BJ (cell line): ENCODE results near the gene NID1. TPM values are rescaled to one million over a fixed set of nuclear protein-coding genes. Genes with fewer than 3 reads are reported as not detected.

ENCODE experiments used
- CTCF ChIA-PET: fragments of 350-600 bp; formaldehyde crosslinking; extraction: SDS; loops from one replicate; lab custom pipeline; 2021; ENCODE audit warnings: antibody characterized with exemption, inconsistent platforms; lab: Yijun Ruan, JAX
- POLR2A ChIA-PET: fragments of 300-600 bp; sonication (Branson Sonifier 250); formaldehyde crosslinking; extraction: SDS; loops from one replicate; lab custom pipeline; 2021; ENCODE audit warnings: antibody characterized with exemption; lab: Charles Lee
- DNase-seq: peaks from one replicate; pipeline ENCODE4 v3.0.0-alpha.2; 2011; ENCODE audit warnings: low read depth
- H3K27me3 ChIP-seq: 2 replicates; pipeline ENCODE4 v1.6.0; 2011; ENCODE audit warnings: low read length; ENCODE audit not compliant: control insufficient read depth, insufficient read depth
- H3K36me3 ChIP-seq: 2 replicates; pipeline ENCODE4 v1.5.1; 2011; ENCODE audit warnings: low read length; ENCODE audit not compliant: control insufficient read depth, insufficient read depth
- H3K4me3 ChIP-seq: 2 replicates; pipeline ENCODE4 v1.5.1; 2011; ENCODE audit warnings: low read depth, mild to moderate bottlenecking, control low read depth, low read length
- CTCF ChIP-seq: IDR thresholded peaks from 2 replicates; pipeline ENCODE4 v1.5.1; 2011; ENCODE audit warnings: low read depth, mild to moderate bottlenecking, control low read depth, inconsistent platforms, low read length, moderate library complexity; ENCODE audit not compliant: insufficient read depth
- polyA plus RNA-seq: library from polyadenylated mRNA; depleted of rRNA; stranded (reverse); fragments of >200 nt; gene quantifications from 2 replicates; pipeline ENCODE4 v1.2.3, GENCODE V29; 2011

The NID1 gene
- polyA plus RNA-seq, 1 experiment = 182 TPM

DNA sequence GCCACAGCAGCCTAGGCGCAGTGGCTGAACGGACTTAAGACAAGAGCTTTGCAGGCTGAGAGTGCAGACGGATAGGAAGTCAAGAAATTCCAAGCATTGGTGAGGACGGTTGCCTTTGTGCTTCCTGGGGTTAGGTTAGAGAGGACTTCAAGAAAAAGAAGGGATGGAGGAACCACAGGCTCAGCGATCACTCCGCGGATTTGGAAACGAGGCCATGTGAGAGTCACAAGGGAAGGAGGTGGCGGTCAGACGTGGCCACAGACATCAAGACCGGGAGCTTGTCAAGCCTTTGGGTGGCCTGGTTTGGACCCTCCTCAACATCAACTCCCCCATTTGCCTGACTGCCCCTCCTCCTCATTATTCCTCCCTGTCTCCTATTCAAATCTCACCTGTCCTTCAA, 62.3 kb downstream of the NID1 start:
- ChIA-PET CTCF (no interaction called here), POLR2A (no interaction called here)
- peaks cover 2% of the 10 kb centered on the region; the same call in 1 of the 2 replicates for H3K36me3 ChIP-seq
- TF ChIP-seq CTCF = no peak
- H3K4me3 ChIP-seq = no peak overlapping the region
- H3K27me3 ChIP-seq = no peaks in the 10 kb centered on the region
- DNase-seq = no peak

DNA sequence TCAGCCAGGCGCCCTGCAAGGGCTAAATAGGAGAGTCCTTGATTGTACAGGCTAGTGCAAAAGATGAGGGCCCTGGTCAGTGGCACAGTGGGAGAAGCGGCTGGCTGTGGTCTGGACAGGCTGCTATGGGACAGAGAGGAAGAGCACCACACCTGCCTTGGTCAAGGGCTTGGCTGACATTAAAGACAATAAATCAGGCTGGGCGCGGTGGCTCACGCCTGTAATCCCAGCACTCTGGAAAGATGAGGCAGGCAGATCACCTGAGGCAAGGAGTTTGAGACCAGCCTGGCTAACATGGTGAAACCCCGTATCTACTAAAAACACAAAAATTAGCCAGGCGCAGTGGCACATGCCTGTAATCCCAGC, 62.9 kb downstream of the NID1 start:
- peaks cover 2% of the 10 kb centered on the region; the same call in 1 of the 2 replicates for H3K36me3 ChIP-seq
- H3K4me3 ChIP-seq = no peak overlapping the region
- no peak for DNase-seq
- TF ChIP-seq CTCF = no peak
- CTCF ChIA-PET = no interaction called here
- POLR2A ChIA-PET = no interaction called here
- H3K27me3 ChIP-seq = no peaks in the 10 kb centered on the region

GRCh38 chr1:236000781-236001180, 64.1 kb downstream of the NID1 start:
- no peak for TF ChIP-seq CTCF
- DNase-seq = no peak
- peaks cover 3% of the 10 kb centered on the region; the same call in 1 of the 2 replicates for H3K36me3 ChIP-seq
- no peaks in the 10 kb centered on the region for H3K27me3 ChIP-seq
- POLR2A ChIA-PET = no interaction called here
- no peak overlapping the region for H3K4me3 ChIP-seq
- CTCF ChIA-PET = interaction anchor here (1.4 kb wide), 1 partner anchor 158 kb away, joined by 4 read pairs; no protein-coding TSS in a partner anchor

DNA sequence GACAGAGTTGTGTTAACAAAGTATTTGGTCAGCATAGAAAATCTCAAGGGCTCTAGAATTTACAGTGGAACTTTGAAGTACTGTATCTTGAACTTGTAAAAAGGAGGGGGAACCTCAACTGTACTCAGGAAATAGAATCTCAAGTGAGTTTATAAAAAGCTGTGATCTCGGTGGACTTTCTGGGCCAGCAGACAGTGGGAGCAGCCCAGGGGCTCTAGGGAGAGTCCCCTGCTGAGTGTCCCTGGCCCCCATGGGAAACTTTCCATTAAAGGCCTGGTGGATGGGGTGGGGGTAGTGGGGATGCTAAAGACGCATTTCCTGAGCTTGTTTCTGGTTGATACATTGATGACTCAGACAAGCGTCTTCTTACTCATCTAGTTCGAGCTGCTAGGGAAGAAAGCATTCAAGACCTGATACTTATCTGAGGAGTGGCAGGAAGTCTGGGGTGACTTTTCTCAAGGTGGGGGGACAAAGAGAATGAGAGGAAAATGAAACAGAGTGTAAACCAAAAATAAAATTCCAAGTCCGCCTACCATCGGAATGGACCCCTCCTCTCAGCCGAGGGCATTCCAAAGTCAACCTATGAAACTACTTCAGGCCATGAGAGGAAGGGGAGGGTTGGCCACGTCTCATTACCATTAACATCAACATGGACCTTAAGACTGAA, 65.5 kb downstream of the NID1 start:
- no peak overlapping the region for H3K4me3 ChIP-seq
- peak; percentile 85 for DNase-seq
- H3K36me3 ChIP-seq = peaks cover 5% of the 10 kb centered on the region; the same call in 1 of the 2 replicates
- ChIA-PET CTCF (interaction anchor here (0.7 to 1.4 kb wide), 3 partner anchors 28 to 157 kb away, joined by 4 to 5 read pairs (median 4); no protein-coding TSS in a partner anchor), POLR2A (no interaction called here)
- H3K27me3 ChIP-seq = no peaks in the 10 kb centered on the region
- no peak for TF ChIP-seq CTCF

- H3K36me3 ChIP-seq = peaks cover 5% of the 10 kb centered on the region; the same call in 1 of the 2 replicates
- TF ChIP-seq CTCF = no peak
- H3K4me3 ChIP-seq = no peak overlapping the region
- no peak for DNase-seq
- H3K27me3 ChIP-seq = no peaks in the 10 kb centered on the region
- ChIA-PET POLR2A (no interaction called here), CTCF (interaction anchor here (0.6 to 1.2 kb wide), 4 partner anchors 27 to 975 kb away, joined by 3 to 5 read pairs (median 4); no protein-coding TSS in a partner anchor)
Observed at GRCh38 chr1:235998812-235999211, 66.1 kb downstream of the NID1 start.
